Caco-2 (cell line): ENCODE results near the gene ERCC6L. TPM values are rescaled to one million over a fixed set of nuclear protein-coding genes. Genes with fewer than 3 reads are reported as not detected.

Experiments used
- BruUV-seq: library from RNA; stranded (reverse); fragments of 400-500 nt; replicated peaks from 2 replicates; lab custom pipeline; 2021; lab: Mats Ljungman, UMichigan
- CTCF ChIA-PET: fragments of 300-600 bp; sonication (Branson Sonifier 250); formaldehyde crosslinking; loops from one replicate; lab custom pipeline; 2022; ENCODE audit warnings: antibody characterized with exemption; lab: Charles Lee
- POLR2A ChIA-PET: fragments of 300-600 bp; sonication (Branson Sonifier 250); formaldehyde crosslinking; loops from one replicate; lab custom pipeline; 2022; ENCODE audit warnings: antibody characterized with exemption; lab: Charles Lee
- DNase-seq, 2 experiments: peaks; one replicate each; pipeline versions ENCODE4 v3.0.0 to v3.0.0-alpha.2; 2020 to 2022
- H3K27me3 ChIP-seq: replicated peaks from 2 replicates; pipeline ENCODE4 v1.6.0; 2011; ENCODE audit warnings: low read length; ENCODE audit not compliant: control insufficient read depth, insufficient read depth
- H3K36me3 ChIP-seq: 2 replicates; pipeline ENCODE4 v1.5.1; 2011; ENCODE audit warnings: low read length; ENCODE audit not compliant: control insufficient read depth, insufficient read depth
- H3K4me1 ChIP-seq: fragments of 250-450 bp; sonication (Bioruptor Pico); 2 replicates; pipeline ENCODE4 v1.5.1; 2020; ENCODE audit warnings: mild to moderate bottlenecking
- H3K4me3 ChIP-seq: 2 replicates; pipeline ENCODE4 v1.5.1; 2011; ENCODE audit warnings: low read depth, mild to moderate bottlenecking, control low read depth, low read length
- H3K9me3 ChIP-seq: fragments of 250-450 bp; sonication (Bioruptor Pico); 2 replicates; pipeline ENCODE4 v1.5.1; 2020; ENCODE audit warnings: mild to moderate bottlenecking, moderate library complexity
- H3K27ac Mint-ChIP-seq: one replicate; pipeline ENCODE4 v1.8.0; 2022; ENCODE audit warnings: mixed read lengths; ENCODE audit not compliant: unreplicated experiment
- H3K27me3 Mint-ChIP-seq: one replicate; pipeline ENCODE4 v1.8.0; 2022; ENCODE audit warnings: mixed read lengths; ENCODE audit not compliant: insufficient read depth, unreplicated experiment
- H3K36me3 Mint-ChIP-seq: one replicate; pipeline ENCODE4 v1.8.0; 2022; ENCODE audit warnings: mild to moderate bottlenecking, mixed read lengths; ENCODE audit not compliant: insufficient read depth, unreplicated experiment
- H3K4me1 Mint-ChIP-seq: one replicate; pipeline ENCODE4 v1.8.0; 2022; ENCODE audit warnings: low read depth, mixed read lengths; ENCODE audit not compliant: unreplicated experiment
- H3K4me3 Mint-ChIP-seq: one replicate; pipeline ENCODE4 v1.8.0; 2022; ENCODE audit warnings: mild to moderate bottlenecking, moderate library complexity, mixed read lengths; ENCODE audit not compliant: unreplicated experiment
- H3K9me3 Mint-ChIP-seq: one replicate; pipeline ENCODE4 v1.8.0; 2022; ENCODE audit warnings: mixed read lengths; ENCODE audit not compliant: unreplicated experiment
- intact Hi-C: fragments of 100-400 bp; cut with micrococcal nuclease; formaldehyde crosslinking; loops from one replicate; pipeline ENCODE4 v1.10.0; 2022; ENCODE audit not compliant: unreplicated experiment
- total RNA-seq: library from RNA; stranded (reverse); gene quantifications from 2 replicates; pipeline ENCODE4 v1.2.3, GENCODE V29; 2022
- TF ChIP-seq, protein P1 (sequence below), 2 experiments: fragments of 200-600 bp in 1 of 2; IDR thresholded peaks; 1 replicate in 1 of 2; 2 replicates in 1 of 2; pipeline versions ENCODE4 v1.5.1 to v1.8.0; 2011 to 2022; ENCODE audit warnings: antibody characterized with exemption in 1 of 2, control low read depth in 1 of 2, inconsistent platforms in 1 of 2, low read depth in 1 of 2, low read length in 1 of 2, mild to moderate bottlenecking in 1 of 2, moderate library complexity in 1 of 2; ENCODE audit not compliant: insufficient read depth in 1 of 2, severe bottlenecking in 1 of 2, unreplicated experiment in 1 of 2

The ERCC6L gene
- total RNA-seq, 1 experiment from 2014 or later = 9.7 TPM

DNA sequence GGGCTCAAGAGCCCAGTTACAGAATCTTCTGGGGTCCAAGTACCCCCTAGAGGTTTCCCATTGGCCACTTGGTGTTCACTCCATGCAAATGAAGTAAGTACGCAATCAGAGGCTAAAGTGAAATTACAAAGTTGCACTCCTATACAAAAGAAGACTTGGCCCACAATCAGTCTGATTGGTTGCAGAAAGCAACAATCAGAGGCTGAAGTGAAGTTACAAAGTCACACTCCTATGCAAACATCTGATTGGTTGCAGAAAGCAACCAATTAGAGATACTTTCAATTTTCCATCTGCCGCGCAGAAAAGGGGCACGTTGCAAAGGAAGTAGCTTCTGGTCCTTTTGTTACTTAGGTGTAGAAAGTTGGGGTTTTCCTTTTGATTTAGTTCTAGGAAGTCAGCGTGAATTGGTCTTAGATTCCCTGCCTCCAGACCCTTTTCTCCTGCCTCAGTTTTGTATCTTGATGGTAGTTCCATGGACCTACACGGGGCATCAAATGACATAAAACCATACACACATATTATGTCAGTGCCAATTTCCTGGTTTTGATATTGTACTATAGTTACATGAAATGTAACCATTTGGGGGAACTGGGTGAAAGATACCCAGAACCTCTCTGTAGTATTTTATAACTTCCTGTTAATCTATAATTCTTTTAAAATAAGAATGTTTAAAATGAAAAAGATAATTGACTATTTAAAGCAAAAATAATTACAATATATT is 69.7 kb downstream of the ERCC6L start:
- H3K9me3 Mint-ChIP-seq = no peaks in the 10 kb centered on the region
- Histone ChIP-seq H3K36me3 (no peaks in the 10 kb centered on the region), H3K4me3 (no peak overlapping the region), H3K9me3 (no peaks in the 10 kb centered on the region), H3K27me3 (no peaks in the 10 kb centered on the region), H3K4me1 (no peaks in the 10 kb centered on the region)
- BruUV-seq = no TSS peak
- intact Hi-C loops = no loop called here
- ChIA-PET CTCF (no interaction called here), POLR2A (no interaction called here)
- H3K4me1 Mint-ChIP-seq = no peaks in the 10 kb centered on the region
- TF ChIP-seq, protein P1, sequence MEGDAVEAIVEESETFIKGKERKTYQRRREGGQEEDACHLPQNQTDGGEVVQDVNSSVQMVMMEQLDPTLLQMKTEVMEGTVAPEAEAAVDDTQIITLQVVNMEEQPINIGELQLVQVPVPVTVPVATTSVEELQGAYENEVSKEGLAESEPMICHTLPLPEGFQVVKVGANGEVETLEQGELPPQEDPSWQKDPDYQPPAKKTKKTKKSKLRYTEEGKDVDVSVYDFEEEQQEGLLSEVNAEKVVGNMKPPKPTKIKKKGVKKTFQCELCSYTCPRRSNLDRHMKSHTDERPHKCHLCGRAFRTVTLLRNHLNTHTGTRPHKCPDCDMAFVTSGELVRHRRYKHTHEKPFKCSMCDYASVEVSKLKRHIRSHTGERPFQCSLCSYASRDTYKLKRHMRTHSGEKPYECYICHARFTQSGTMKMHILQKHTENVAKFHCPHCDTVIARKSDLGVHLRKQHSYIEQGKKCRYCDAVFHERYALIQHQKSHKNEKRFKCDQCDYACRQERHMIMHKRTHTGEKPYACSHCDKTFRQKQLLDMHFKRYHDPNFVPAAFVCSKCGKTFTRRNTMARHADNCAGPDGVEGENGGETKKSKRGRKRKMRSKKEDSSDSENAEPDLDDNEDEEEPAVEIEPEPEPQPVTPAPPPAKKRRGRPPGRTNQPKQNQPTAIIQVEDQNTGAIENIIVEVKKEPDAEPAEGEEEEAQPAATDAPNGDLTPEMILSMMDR (IDR thresholded peaks at IDR 0.05; ENCODE audit: insufficient read depth in 1 of 2, low read depth in 1 of 2, low read length in 1 of 2, severe bottlenecking in 1 of 2, unreplicated experiment in 1 of 2) = no peak
- no peak overlapping the region for H3K27ac Mint-ChIP-seq
- H3K36me3 Mint-ChIP-seq = no peaks in the 10 kb centered on the region
- H3K27me3 Mint-ChIP-seq = no peaks in the 10 kb centered on the region
- no peak overlapping the region for H3K4me3 Mint-ChIP-seq
- no peak for DNase-seq

DNA sequence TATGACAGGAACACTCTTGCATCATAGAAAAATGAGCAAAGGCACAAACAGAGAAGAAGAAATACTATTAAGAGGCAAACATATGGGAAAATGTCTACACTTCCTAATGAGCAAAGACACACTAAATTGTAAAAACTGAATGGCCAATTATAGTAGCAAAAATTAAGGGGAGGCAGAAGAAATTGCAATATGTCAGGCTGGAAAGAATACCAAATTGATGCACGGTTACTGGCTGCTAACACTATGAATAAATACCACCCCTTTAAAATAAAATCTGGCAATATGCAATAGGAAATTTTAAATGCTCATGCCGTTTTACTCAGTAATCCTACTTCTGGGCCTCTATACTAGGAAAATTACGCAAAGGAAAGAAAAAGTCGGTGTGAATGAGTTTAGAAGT is 73.3 kb downstream of the ERCC6L start:
- Histone ChIP-seq H3K4me3 (no peak overlapping the region), H3K36me3 (no peaks in the 10 kb centered on the region), H3K4me1 (no peaks in the 10 kb centered on the region), H3K9me3 (no peaks in the 10 kb centered on the region), H3K27me3 (no peaks in the 10 kb centered on the region)
- no peaks in the 10 kb centered on the region for H3K27me3 Mint-ChIP-seq
- H3K4me1 Mint-ChIP-seq = no peaks in the 10 kb centered on the region
- no peaks in the 10 kb centered on the region for H3K36me3 Mint-ChIP-seq
- TF ChIP-seq, protein P1 (IDR thresholded peaks at IDR 0.05; ENCODE audit: insufficient read depth in 1 of 2, low read depth in 1 of 2, low read length in 1 of 2, severe bottlenecking in 1 of 2, unreplicated experiment in 1 of 2) = no peak
- no peak overlapping the region for H3K4me3 Mint-ChIP-seq
- DNase-seq = no peak
- H3K27ac Mint-ChIP-seq = no peak overlapping the region
- no TSS peak for BruUV-seq
- no peaks in the 10 kb centered on the region for H3K9me3 Mint-ChIP-seq
- intact Hi-C loops = no loop called here
- ChIA-PET CTCF (no interaction called here), POLR2A (no interaction called here)

DNA sequence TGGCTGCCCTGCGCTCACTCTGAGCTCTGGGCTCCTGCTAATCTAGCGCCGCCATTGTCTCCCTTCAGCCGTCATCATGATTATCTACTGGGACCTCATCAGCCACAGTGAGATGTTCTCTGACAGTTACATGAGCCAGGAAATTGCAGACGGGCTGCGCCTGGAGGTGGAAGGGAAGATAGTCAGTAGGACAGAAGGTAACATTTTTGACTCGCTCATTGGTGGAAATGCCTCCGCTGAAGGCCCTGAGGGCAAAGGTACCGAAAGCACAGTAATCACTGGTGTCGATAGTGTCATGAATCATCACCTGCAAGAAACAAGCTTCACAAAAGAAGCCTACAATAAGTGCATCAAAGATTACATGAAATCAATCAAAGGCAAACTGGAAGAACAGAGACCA is 79.1 kb downstream of the ERCC6L start:
- no peak for DNase-seq
- Mint-ChIP-seq H3K36me3 (no peaks in the 10 kb centered on the region), H3K27me3 (peaks cover 2% of the 10 kb centered on the region), H3K4me1 (no peaks in the 10 kb centered on the region), H3K9me3 (peaks cover 10% of the 10 kb centered on the region), H3K4me3 (no peak overlapping the region), H3K27ac (no peak overlapping the region)
- Histone ChIP-seq H3K36me3 (no peaks in the 10 kb centered on the region), H3K4me1 (no peaks in the 10 kb centered on the region), H3K4me3 (no peak overlapping the region), H3K27me3 (no peaks in the 10 kb centered on the region), H3K9me3 (no peaks in the 10 kb centered on the region)
- BruUV-seq = no TSS peak
- TF ChIP-seq, protein P1 (IDR thresholded peaks at IDR 0.05; ENCODE audit: insufficient read depth in 1 of 2, low read depth in 1 of 2, low read length in 1 of 2, severe bottlenecking in 1 of 2, unreplicated experiment in 1 of 2) = no peak
- ChIA-PET POLR2A (no interaction called here), CTCF (no interaction called here)
- intact Hi-C loops = no loop called here
